Left kidney (tissue), 8 donors: ENCODE measurements around the gene LCE3B. TPM values are rescaled to one million over a fixed set of nuclear protein-coding genes. Genes with fewer than 3 reads are reported as not detected.
"Not testable (repeated sequence)": the region's sequence is repeated elsewhere in the genome, so short reads cannot be mapped to it uniquely, and the experiment has no call there.

Source experiments
- DNase-seq: peaks from one replicate; pipeline ENCODE4 v3.0.0-alpha.2; 2013
- long read RNA-seq, 8 donors: transcript quantifications; one replicate each; lab custom pipeline, GENCODE V29; 2026
- polyA plus RNA-seq: library from polyadenylated mRNA; unstranded; fragments of 120-200 nt; gene quantifications from one replicate; pipeline ENCODE4 v1.2.1, GENCODE V29; 2013; ENCODE audit not compliant: insufficient read length

The LCE3B gene
- polyA plus RNA-seq: not detected
- long read RNA-seq, donor 1: 0 reads
- long read RNA-seq, donor 2: 0 reads
- long read RNA-seq, donor 3: 0 reads
- long read RNA-seq, donor 4: 0 reads
- long read RNA-seq, donor 5: 0 reads
- long read RNA-seq, donor 6: 0 reads
- long read RNA-seq, donor 7: 0 reads
- long read RNA-seq, donor 8: 0 reads

- no peak for DNase-seq
These were observed at the start of gene LCE3B for GRCh38 chr1:152613511-152613910. LCE3B (plus strand) TSS chr1:152613811; CDS start chr1:152613811, 0 bp downstream.

- DNase-seq: no peak
These were observed 48.5 kb upstream of the LCE3B start for GRCh38 chr1:152565115-152565514.

- DNase-seq: no peak
These were observed 47.9 kb upstream of the LCE3B start for GRCh38 chr1:152565535-152566215.

GRCh38 chr1:152566681-152567080, 46.9 kb upstream of the LCE3B start, which contains the start of gene LCE3E:
LCE3E (minus strand) TSS chr1:152566780; CDS start chr1:152566208, 572 bp downstream.
- DNase-seq: no peak

GRCh38 chr1:152577168-152577567, 36.4 kb upstream of the LCE3B start:
- no peak for DNase-seq

GRCh38 chr1:152579526-152579925, 34.1 kb upstream of the LCE3B start:
- not testable (repeated sequence) for DNase-seq

GRCh38 chr1:152580433-152580832, 33.2 kb upstream of the LCE3B start, which contains the start of gene LCE3D:
LCE3D (minus strand) TSS chr1:152580516; CDS start chr1:152579936, 580 bp downstream.
- DNase-seq: no peak

- no peak for DNase-seq
These were observed 31.0 kb upstream of the LCE3B start for GRCh38 chr1:152582647-152583046.

- no peak for DNase-seq
These were observed 28.0 kb upstream of the LCE3B start for GRCh38 chr1:152585586-152585985.

- no peak for DNase-seq
These were observed 16.6 kb upstream of the LCE3B start for GRCh38 chr1:152596986-152597385.

- DNase-seq: no peak
These were observed 13.7 kb upstream of the LCE3B start, which contains the start of gene LCE3C for GRCh38 chr1:152599934-152600333. LCE3C (plus strand) TSS chr1:152600234; CDS start chr1:152600732, 498 bp downstream.

- DNase-seq: no peak
These were observed 8.4 kb downstream of the LCE3B start for GRCh38 chr1:152621993-152622392.

- no peak for DNase-seq
These were observed 9.2 kb downstream of the LCE3B start, which contains the start of gene LCE3A for GRCh38 chr1:152622803-152623202. LCE3A (minus strand) TSS chr1:152623103; CDS start chr1:152623103, 0 bp downstream.

GRCh38 chr1:152623203-152623844, 9.7 kb downstream of the LCE3B start:
- DNase-seq: no peak

- no peak for DNase-seq
These were observed 13.1 kb downstream of the LCE3B start for GRCh38 chr1:152626744-152627143.

GRCh38 chr1:152630596-152630995, 17.0 kb downstream of the LCE3B start:
- DNase-seq: no peak

- no peak for DNase-seq
These were observed 26.7 kb downstream of the LCE3B start for GRCh38 chr1:152640351-152640750.

- no peak for DNase-seq
These were observed 30.3 kb downstream of the LCE3B start for GRCh38 chr1:152643945-152644344.

- DNase-seq: no peak
These were observed 31.5 kb downstream of the LCE3B start for GRCh38 chr1:152645146-152645545.

- no peak for DNase-seq
These were observed 33.0 kb downstream of the LCE3B start for GRCh38 chr1:152646656-152647055.

- DNase-seq: peak; percentile 59
These were observed 40.5 kb downstream of the LCE3B start for GRCh38 chr1:152654110-152654509.

- no peak for DNase-seq
These were observed 42.8 kb downstream of the LCE3B start for GRCh38 chr1:152656459-152656858.

- no peak for DNase-seq
These were observed 44.1 kb downstream of the LCE3B start for GRCh38 chr1:152657677-152658076.
